Measurements from ENCODE around the gene GRAMD2A.

- TF ChIP-seq CTCF (IDR thresholded peaks at IDR 0.05 in 2 of 3, conservative IDR thresholded peaks at IDR 0.05 in 1 of 3; ENCODE audit: control insufficient read depth in 2 of 3, extremely low read depth in 1 of 3, insufficient read depth in 1 of 3, low read depth in 3 of 3, low read length in 3 of 3) (no peak), MAX (IDR thresholded peaks at IDR 0.05; ENCODE audit: low read depth, low read length) (no peak), POLR2A (IDR thresholded peaks at IDR 0.05; ENCODE audit: low read depth, low read length) (no peak), CBFB (IDR thresholded peaks at IDR 0.05; ENCODE audit: low read depth) (no peak), SIN3A (IDR thresholded peaks at IDR 0.05; ENCODE audit: low read depth, low read length) (no peak), FOXK2 (IDR thresholded peaks at IDR 0.05) (no peak), SMC3 (IDR thresholded peaks at IDR 0.05; ENCODE audit: borderline replicate concordance, low read length) (no peak), SP1 (IDR thresholded peaks at IDR 0.05; ENCODE audit: low read depth, low read length) (no peak)
Measured at GRCh38 chr15:72203507-72203837, 5.9 kb upstream of the GRAMD2A start.
